ENCODE results near the gene SLFN12L. TPM values are rescaled to one million over a fixed set of nuclear protein-coding genes. Genes with fewer than 3 reads are reported as not detected.
"Not testable (repeated sequence)": the region's sequence is repeated elsewhere in the genome, so short reads cannot be mapped to it uniquely, and the experiment has no call there.

The SLFN12L gene
- total RNA-seq, 1 experiment from 2014 or later, result 2.7 TPM

GRCh38 chr17:35468475-35468874 is 69.0 kb downstream of the SLFN12L start:
- no peaks in the 10 kb centered on the region for H3K9me3 ChIP-seq (ENCODE audit: low read depth, low read length, poor library complexity, severe bottlenecking)
- no TSS peak for BruUV-seq (replicated peaks)
- H3K27me3 ChIP-seq (replicated peaks; ENCODE audit: insufficient read depth, low read depth, low read length, poor library complexity), result no peaks in the 10 kb centered on the region
- DNase-seq (ENCODE audit: low spot score), result no peak
- no peak overlapping the region for H3K4me3 ChIP-seq (ENCODE audit: low read depth, low read length, poor library complexity, severe bottlenecking)
- no peak overlapping the region for H3K27ac ChIP-seq (ENCODE audit: low read depth, low read length, poor library complexity, severe bottlenecking)
- POLR2A ChIA-PET (ENCODE audit: low non-redundant PET), result no interaction called here
- TF ChIP-seq CTCF (conservative IDR thresholded peaks at IDR 0.05; ENCODE audit: low read depth, low read length) (no peak), EZH2 (IDR thresholded peaks at IDR 0.05; ENCODE audit: borderline replicate concordance, low read depth, low read length, poor library complexity, severe bottlenecking) (no peak)
- intact Hi-C loops (cut with micrococcal nuclease; ENCODE audit: unreplicated experiment), result no loop called here
- CTCF ChIA-PET, result no interaction called here
- H3K4me1 ChIP-seq (ENCODE audit: insufficient read depth, low read length, poor library complexity, severe bottlenecking), result no peaks in the 10 kb centered on the region
- H3K36me3 ChIP-seq (ENCODE audit: insufficient read depth, low read length, poor library complexity, severe bottlenecking), result no peaks in the 10 kb centered on the region

GRCh38 chr17:35467824-35468223 is 69.7 kb downstream of the SLFN12L start:
- intact Hi-C loops (cut with micrococcal nuclease; ENCODE audit: unreplicated experiment), result no loop called here
- TF ChIP-seq EZH2 (IDR thresholded peaks at IDR 0.05; ENCODE audit: borderline replicate concordance, low read depth, low read length, poor library complexity, severe bottlenecking), result no peak
- no peak for TF ChIP-seq CTCF (conservative IDR thresholded peaks at IDR 0.05; ENCODE audit: low read depth, low read length)
- BruUV-seq (replicated peaks), result no TSS peak
- ChIA-PET CTCF (no interaction called here), POLR2A (ENCODE audit: low non-redundant PET) (no interaction called here)
- Histone ChIP-seq H3K36me3 (ENCODE audit: insufficient read depth, low read length, poor library complexity, severe bottlenecking) (no peaks in the 10 kb centered on the region), H3K4me3 (ENCODE audit: low read depth, low read length, poor library complexity, severe bottlenecking) (no peak overlapping the region), H3K27ac (ENCODE audit: low read depth, low read length, poor library complexity, severe bottlenecking) (no peak overlapping the region), H3K9me3 (ENCODE audit: low read depth, low read length, poor library complexity, severe bottlenecking) (no peaks in the 10 kb centered on the region), H3K4me1 (ENCODE audit: insufficient read depth, low read length, poor library complexity, severe bottlenecking) (no peaks in the 10 kb centered on the region), H3K27me3 (replicated peaks; ENCODE audit: insufficient read depth, low read depth, low read length, poor library complexity) (no peaks in the 10 kb centered on the region)
- no peak for DNase-seq (ENCODE audit: low spot score)

GRCh38 chr17:35460354-35460851 is 77.1 kb downstream of the SLFN12L start:
- no peak for DNase-seq (ENCODE audit: low spot score)
- Histone ChIP-seq H3K9me3 (ENCODE audit: low read depth, low read length, poor library complexity, severe bottlenecking) (no peaks in the 10 kb centered on the region), H3K27me3 (replicated peaks; ENCODE audit: insufficient read depth, low read depth, low read length, poor library complexity) (no peaks in the 10 kb centered on the region), H3K4me3 (ENCODE audit: low read depth, low read length, poor library complexity, severe bottlenecking) (no peak overlapping the region), H3K27ac (ENCODE audit: low read depth, low read length, poor library complexity, severe bottlenecking) (no peak overlapping the region), H3K4me1 (ENCODE audit: insufficient read depth, low read length, poor library complexity, severe bottlenecking) (no peaks in the 10 kb centered on the region), H3K36me3 (ENCODE audit: insufficient read depth, low read length, poor library complexity, severe bottlenecking) (no peaks in the 10 kb centered on the region)
- BruUV-seq (replicated peaks), result no TSS peak
- ChIA-PET POLR2A (ENCODE audit: low non-redundant PET) (interaction anchor here (0.7 kb wide), 1 partner anchor 14 kb away, joined by 3 read pairs; no protein-coding TSS in a partner anchor), CTCF (no interaction called here)
- TF ChIP-seq EZH2 (IDR thresholded peaks at IDR 0.05; ENCODE audit: borderline replicate concordance, low read depth, low read length, poor library complexity, severe bottlenecking), result no peak
- TF ChIP-seq CTCF (conservative IDR thresholded peaks at IDR 0.05; ENCODE audit: low read depth, low read length), result no peak
- intact Hi-C loops (cut with micrococcal nuclease; ENCODE audit: unreplicated experiment), result no loop called here

GRCh38 chr17:35454035-35454434 is 83.4 kb downstream of the SLFN12L start:
- H3K27ac ChIP-seq (ENCODE audit: low read depth, low read length, poor library complexity, severe bottlenecking); H3K9me3 ChIP-seq (ENCODE audit: low read depth, low read length, poor library complexity, severe bottlenecking); H3K4me3 ChIP-seq (ENCODE audit: low read depth, low read length, poor library complexity, severe bottlenecking); H3K27me3 ChIP-seq (replicated peaks; ENCODE audit: insufficient read depth, low read depth, low read length, poor library complexity); BruUV-seq (replicated peaks); intact Hi-C loops (cut with micrococcal nuclease; ENCODE audit: unreplicated experiment); H3K36me3 ChIP-seq (ENCODE audit: insufficient read depth, low read length, poor library complexity, severe bottlenecking); DNase-seq (ENCODE audit: low spot score); H3K4me1 ChIP-seq (ENCODE audit: insufficient read depth, low read length, poor library complexity, severe bottlenecking); CTCF ChIA-PET; POLR2A ChIA-PET (ENCODE audit: low non-redundant PET): not testable (repeated sequence)
